Vagina (tissue), 2 donors: Measurements from ENCODE around the gene SART3.

Experiments used
- CTCF ChIP-seq, 3 experiments: fragments of 450-650 bp in 2 of 3; fragments of 200-600 bp in 1 of 3; sonication (generic) in 1 of 3; IDR thresholded peaks; one replicate each; pipeline ENCODE4 v1.5.1; 2017 to 2019; ENCODE audit warnings: antibody characterized with exemption in 3 of 3, mild to moderate bottlenecking in 2 of 3, moderate library complexity in 2 of 3
- POLR2A ChIP-seq, 2 donors: fragments of 450-650 bp; IDR thresholded peaks; one replicate each; pipeline ENCODE4 v1.6.1; 2017; ENCODE audit warnings: antibody characterized with exemption in 2 of 2, mild to moderate bottlenecking in 2 of 2, moderate library complexity in 2 of 2
- POLR2AphosphoS5 ChIP-seq, 2 donors: sonication (generic); formaldehyde crosslinking; IDR thresholded peaks; one replicate each; pipeline ENCODE4 v1.9.0; 2017; ENCODE audit warnings: antibody characterized with exemption in 2 of 2, mild to moderate bottlenecking in 2 of 2, low read depth in 1 of 2; ENCODE audit not compliant: insufficient read depth in 1 of 2

GRCh38 chr12:108565146-108565545 lies 4.2 kb upstream of the SART3 start:
- no peak for TF ChIP-seq CTCF (IDR thresholded peaks at IDR 0.05)
- no peak for TF ChIP-seq POLR2AphosphoS5 (IDR thresholded peaks at IDR 0.05; ENCODE audit: insufficient read depth in 1 of 2, low read depth in 1 of 2)
- no peak for TF ChIP-seq POLR2A (IDR thresholded peaks at IDR 0.05)
